ENCODE data around the gene ZNF644.
"Not testable (repeated sequence)": the region's sequence is repeated elsewhere in the genome, so short reads cannot be mapped to it uniquely, and the experiment has no call there.

The ZNF644 gene

GRCh38 chr1:91054780-91055481, 33.1 kb upstream of the ZNF644 start:
- ChIA-PET CTCF (interaction anchor here (0.9 to 1.5 kb wide), 4 partner anchors 12 to 804 kb away, joined by 3 to 7 read pairs (median 4); no protein-coding TSS in a partner anchor), POLR2A (no interaction called here)
- peak; percentile 49 for DNase-seq (ENCODE audit: extremely low spot score)
- TF ChIP-seq, protein P1, sequence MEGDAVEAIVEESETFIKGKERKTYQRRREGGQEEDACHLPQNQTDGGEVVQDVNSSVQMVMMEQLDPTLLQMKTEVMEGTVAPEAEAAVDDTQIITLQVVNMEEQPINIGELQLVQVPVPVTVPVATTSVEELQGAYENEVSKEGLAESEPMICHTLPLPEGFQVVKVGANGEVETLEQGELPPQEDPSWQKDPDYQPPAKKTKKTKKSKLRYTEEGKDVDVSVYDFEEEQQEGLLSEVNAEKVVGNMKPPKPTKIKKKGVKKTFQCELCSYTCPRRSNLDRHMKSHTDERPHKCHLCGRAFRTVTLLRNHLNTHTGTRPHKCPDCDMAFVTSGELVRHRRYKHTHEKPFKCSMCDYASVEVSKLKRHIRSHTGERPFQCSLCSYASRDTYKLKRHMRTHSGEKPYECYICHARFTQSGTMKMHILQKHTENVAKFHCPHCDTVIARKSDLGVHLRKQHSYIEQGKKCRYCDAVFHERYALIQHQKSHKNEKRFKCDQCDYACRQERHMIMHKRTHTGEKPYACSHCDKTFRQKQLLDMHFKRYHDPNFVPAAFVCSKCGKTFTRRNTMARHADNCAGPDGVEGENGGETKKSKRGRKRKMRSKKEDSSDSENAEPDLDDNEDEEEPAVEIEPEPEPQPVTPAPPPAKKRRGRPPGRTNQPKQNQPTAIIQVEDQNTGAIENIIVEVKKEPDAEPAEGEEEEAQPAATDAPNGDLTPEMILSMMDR (IDR thresholded peaks at IDR 0.05; ENCODE audit: control extremely low read depth, extremely low read depth, low read depth, missing control alignments): no peak

DNA sequence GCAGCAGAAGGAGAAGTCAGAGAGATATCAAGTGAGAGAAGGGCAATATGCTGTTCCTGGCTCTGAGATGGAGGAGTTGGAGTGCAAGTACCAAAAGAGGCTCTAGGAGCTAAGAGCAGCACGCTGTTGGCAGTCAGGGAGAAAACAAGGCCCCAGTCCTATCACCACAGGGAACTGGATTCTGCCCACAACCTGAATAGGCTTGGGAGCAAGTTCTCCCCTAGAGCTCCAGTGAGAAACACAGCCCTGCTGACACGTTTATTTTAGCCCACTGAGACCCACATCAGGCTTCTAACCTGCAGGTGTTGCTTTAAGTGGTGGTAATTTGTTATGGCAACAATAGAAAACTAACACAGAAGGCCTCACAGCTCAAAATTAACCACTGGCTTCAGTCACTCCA, 31.8 kb upstream of the ZNF644 start:
- TF ChIP-seq, protein P1 (IDR thresholded peaks at IDR 0.05; ENCODE audit: control extremely low read depth, extremely low read depth, low read depth, missing control alignments): no peak
- ChIA-PET POLR2A (no interaction called here), CTCF (no interaction called here)
- DNase-seq (ENCODE audit: extremely low spot score): no peak

- DNase-seq (ENCODE audit: extremely low spot score); POLR2A ChIA-PET: not testable (repeated sequence)
- CTCF ChIA-PET: interaction anchor here (0.7 to 1.6 kb wide), 4 partner anchors 9 to 85 kb away, joined by 3 to 4 read pairs (median 4); no protein-coding TSS in a partner anchor
Measured at GRCh38 chr1:91049551-91049950, 27.7 kb upstream of the ZNF644 start.

GRCh38 chr1:91046766-91047165, 24.9 kb upstream of the ZNF644 start:
- no peak for DNase-seq (ENCODE audit: extremely low spot score)
- POLR2A ChIA-PET: no interaction called here
- TF ChIP-seq, protein P1 (IDR thresholded peaks at IDR 0.05; ENCODE audit: control extremely low read depth, extremely low read depth, low read depth, missing control alignments): no peak
- CTCF ChIA-PET: no interaction called here

GRCh38 chr1:91045284-91045683, 23.4 kb upstream of the ZNF644 start:
- DNase-seq (ENCODE audit: extremely low spot score): no peak
- CTCF ChIA-PET: interaction anchor here (1.1 kb wide), 1 partner anchor 16 kb away, joined by 3 read pairs; no protein-coding TSS in a partner anchor
- TF ChIP-seq, protein P1 (IDR thresholded peaks at IDR 0.05; ENCODE audit: control extremely low read depth, extremely low read depth, low read depth, missing control alignments): no peak
- POLR2A ChIA-PET: no interaction called here

- DNase-seq (ENCODE audit: extremely low spot score); POLR2A ChIA-PET; CTCF ChIA-PET: not testable (repeated sequence)
Measured at GRCh38 chr1:91044776-91045175, 22.9 kb upstream of the ZNF644 start.

DNA sequence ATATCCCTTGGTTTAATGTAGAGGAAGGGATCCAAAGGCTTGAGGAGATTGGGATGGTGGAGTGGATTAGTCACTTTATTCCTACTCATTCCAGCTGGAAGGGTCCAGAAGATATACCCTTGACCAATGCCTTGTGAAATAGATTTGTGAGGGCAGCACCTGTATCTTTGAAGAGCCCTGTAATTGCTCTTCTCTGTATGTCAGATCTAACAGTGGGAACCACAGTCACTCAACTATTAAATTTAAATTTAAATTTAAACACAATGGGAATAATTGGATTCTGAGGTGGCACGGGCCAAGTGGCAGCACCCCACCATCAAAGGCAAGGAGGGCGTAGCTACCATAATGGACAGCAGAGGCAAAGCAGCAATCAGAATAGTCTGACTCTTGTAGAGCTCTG, 20.5 kb upstream of the ZNF644 start:
- POLR2A ChIA-PET; DNase-seq (ENCODE audit: extremely low spot score); CTCF ChIA-PET: not testable (repeated sequence)

DNA sequence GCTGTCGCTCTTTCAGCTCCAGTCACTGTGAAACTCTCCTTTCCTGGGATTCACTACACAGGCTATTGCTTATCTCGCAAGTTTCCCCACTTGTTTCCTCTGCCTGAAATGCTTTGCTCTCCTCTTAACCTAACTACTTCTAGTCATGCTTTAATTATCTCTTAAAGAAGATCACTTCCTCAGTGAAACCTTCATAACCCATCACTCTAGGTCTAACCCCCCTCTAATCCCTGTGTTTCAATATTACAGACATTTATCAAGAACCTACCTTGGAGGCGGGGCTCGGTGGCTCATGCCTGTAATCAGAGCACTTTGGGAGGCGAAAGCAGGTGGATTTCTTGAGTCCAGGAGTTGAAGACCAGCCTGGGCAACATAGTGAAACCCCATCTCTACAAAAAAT, 16.7 kb upstream of the ZNF644 start:
- POLR2A ChIA-PET: no interaction called here
- TF ChIP-seq, protein P1 (IDR thresholded peaks at IDR 0.05; ENCODE audit: control extremely low read depth, extremely low read depth, low read depth, missing control alignments): no peak
- DNase-seq (ENCODE audit: extremely low spot score): no peak
- CTCF ChIA-PET: interaction anchor here (1.1 kb wide), 1 partner anchor 14 kb away, joined by 3 read pairs; no protein-coding TSS in a partner anchor

All from GM10248 (cell line).